SK-N-SH treated with all-trans-retinoic acid at 6 μM for 48 hours (cell line): ENCODE results near the gene HCN2.
A peak's percentile ranks its signal among the peaks of the same experiment; 100 is the strongest.
"Not testable (repeated sequence)": the region's sequence is repeated elsewhere in the genome, so short reads cannot be mapped to it uniquely, and the experiment has no call there.

Source experiments
- ATAC-seq: fragments of 200-7000 bp; cut with Tn5 transposase; 3 replicates; pipeline ENCODE4 v1.9.1; 2020; ENCODE audit warnings: mild to moderate bottlenecking, moderate library complexity
- BACH2 ChIP-seq: fragments of 250-450 bp; sonication (Bioruptor Pico); IDR thresholded peaks from 2 replicates; pipeline ENCODE4 v1.9.0; 2021; ENCODE audit warnings: mild to moderate bottlenecking, borderline replicate concordance
- CREB5 ChIP-seq: fragments of 250-450 bp; sonication (Bioruptor Pico); IDR thresholded peaks from 2 replicates; pipeline ENCODE4 v1.5.1; 2020; ENCODE audit warnings: low read depth, mild to moderate bottlenecking, moderate library complexity
- CSDC2 ChIP-seq: fragments of 250-450 bp; sonication (Bioruptor Pico); IDR thresholded peaks from 2 replicates; pipeline ENCODE4 v1.5.0; 2020; ENCODE audit warnings: mild to moderate bottlenecking, moderate library complexity
- CSRNP3 ChIP-seq: fragments of 250-450 bp; sonication (Bioruptor Pico); IDR thresholded peaks from 2 replicates; pipeline ENCODE4 v1.5.1; 2021; ENCODE audit warnings: mild to moderate bottlenecking, moderate library complexity
- ESRRG ChIP-seq: fragments of 250-450 bp; sonication (Bioruptor Pico); IDR thresholded peaks from 2 replicates; pipeline ENCODE4 v1.6.1; 2021; ENCODE audit warnings: mild to moderate bottlenecking
- ISL1 ChIP-seq: fragments of 250-450 bp; sonication (Bioruptor Pico); IDR thresholded peaks from 2 replicates; pipeline ENCODE4 v2.1.2; 2022; ENCODE audit warnings: mild to moderate bottlenecking, moderate library complexity
- OSR1 ChIP-seq: fragments of 250-450 bp; sonication (Bioruptor Pico); IDR thresholded peaks from 2 replicates; pipeline ENCODE4 v1.8.0; 2022; ENCODE audit warnings: moderate library complexity, mild to moderate bottlenecking, inconsistent platforms
- PPARA ChIP-seq: fragments of 250-450 bp; sonication (Bioruptor Pico); IDR thresholded peaks from 2 replicates; pipeline ENCODE4 v1.5.0; 2020; ENCODE audit warnings: mild to moderate bottlenecking, borderline replicate concordance
- RARB ChIP-seq: fragments of 250-450 bp; sonication (Bioruptor Pico); IDR thresholded peaks from 2 replicates; pipeline ENCODE4 v1.8.0; 2021; ENCODE audit warnings: mild to moderate bottlenecking, moderate library complexity
- SNAI2 ChIP-seq: fragments of 250-450 bp; sonication (Bioruptor Pico); IDR thresholded peaks from 2 replicates; pipeline ENCODE4 v1.5.0; 2020; ENCODE audit warnings: mild to moderate bottlenecking, moderate library complexity
- TCF4 ChIP-seq: fragments of 250-450 bp; sonication (Bioruptor Pico); IDR thresholded peaks from 2 replicates; pipeline ENCODE4 v1.8.0; 2021; ENCODE audit warnings: mild to moderate bottlenecking, moderate library complexity, borderline replicate concordance
- TOX ChIP-seq: fragments of 250-450 bp; sonication (Bioruptor Pico); IDR thresholded peaks from 2 replicates; pipeline ENCODE4 v1.8.0; 2021; ENCODE audit warnings: mild to moderate bottlenecking, moderate library complexity, borderline replicate concordance
- TSHZ2 ChIP-seq: fragments of 250-450 bp; sonication (Bioruptor Pico); IDR thresholded peaks from 2 replicates; pipeline ENCODE4 v1.5.0; 2020; ENCODE audit warnings: mild to moderate bottlenecking, moderate library complexity
- ZFP30 ChIP-seq: fragments of 450-650 bp; formaldehyde crosslinking; IDR thresholded peaks from 2 replicates; pipeline ENCODE4 v1.5.0; 2022; ENCODE audit warnings: mild to moderate bottlenecking, moderate library complexity
- ZNF565 ChIP-seq: fragments of 450-650 bp; formaldehyde crosslinking; conservative IDR thresholded peaks from 2 replicates; pipeline ENCODE4 v1.5.0; 2020; ENCODE audit warnings: low read depth, mild to moderate bottlenecking, moderate library complexity
- ZNF70 ChIP-seq: fragments of 450-650 bp; formaldehyde crosslinking; IDR thresholded peaks from 2 replicates; pipeline ENCODE4 v1.5.0; 2020; ENCODE audit warnings: mild to moderate bottlenecking, moderate library complexity
- ZNF8 ChIP-seq: fragments of 450-650 bp; formaldehyde crosslinking; IDR thresholded peaks from 2 replicates; pipeline ENCODE4 v1.5.0; 2020; ENCODE audit warnings: mild to moderate bottlenecking, moderate library complexity
- TF ChIP-seq, protein P1 (sequence below): fragments of 250-450 bp; sonication (Bioruptor Pico); IDR thresholded peaks from 2 replicates; pipeline ENCODE4 v1.8.0; 2020; ENCODE audit warnings: mild to moderate bottlenecking, moderate library complexity, borderline replicate concordance
- TF ChIP-seq, protein P2 (sequence below): fragments of 250-450 bp; sonication (Bioruptor Pico); IDR thresholded peaks from 2 replicates; pipeline ENCODE4 v1.8.0; 2021; ENCODE audit warnings: low read depth, mild to moderate bottlenecking, moderate library complexity, borderline replicate concordance

Gene HCN2

DNA sequence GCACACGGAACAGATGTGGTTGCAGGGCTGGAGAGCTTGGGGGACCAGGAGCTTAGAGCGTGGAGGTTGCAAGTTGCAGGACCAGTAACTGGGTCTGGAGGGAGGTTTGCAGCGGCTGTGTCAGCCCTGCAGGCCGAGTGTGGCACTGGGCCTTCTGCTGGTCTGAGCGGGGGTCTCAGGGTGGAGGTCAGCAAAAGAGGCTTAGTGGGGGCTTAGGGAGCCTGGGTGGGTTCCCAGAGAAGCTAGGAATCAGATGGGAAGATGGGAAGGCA is 5.8 kb upstream of the HCN2 start:
- no peak for TF ChIP-seq PPARA (CRISPR knock-in tag)
- no peak for TF ChIP-seq TCF4
- no peak for TF ChIP-seq CREB5 (CRISPR knock-in tag)
- no peak for TF ChIP-seq TOX
- no peak for TF ChIP-seq ZNF70 (CRISPR knock-in tag)
- TF ChIP-seq, protein P1, sequence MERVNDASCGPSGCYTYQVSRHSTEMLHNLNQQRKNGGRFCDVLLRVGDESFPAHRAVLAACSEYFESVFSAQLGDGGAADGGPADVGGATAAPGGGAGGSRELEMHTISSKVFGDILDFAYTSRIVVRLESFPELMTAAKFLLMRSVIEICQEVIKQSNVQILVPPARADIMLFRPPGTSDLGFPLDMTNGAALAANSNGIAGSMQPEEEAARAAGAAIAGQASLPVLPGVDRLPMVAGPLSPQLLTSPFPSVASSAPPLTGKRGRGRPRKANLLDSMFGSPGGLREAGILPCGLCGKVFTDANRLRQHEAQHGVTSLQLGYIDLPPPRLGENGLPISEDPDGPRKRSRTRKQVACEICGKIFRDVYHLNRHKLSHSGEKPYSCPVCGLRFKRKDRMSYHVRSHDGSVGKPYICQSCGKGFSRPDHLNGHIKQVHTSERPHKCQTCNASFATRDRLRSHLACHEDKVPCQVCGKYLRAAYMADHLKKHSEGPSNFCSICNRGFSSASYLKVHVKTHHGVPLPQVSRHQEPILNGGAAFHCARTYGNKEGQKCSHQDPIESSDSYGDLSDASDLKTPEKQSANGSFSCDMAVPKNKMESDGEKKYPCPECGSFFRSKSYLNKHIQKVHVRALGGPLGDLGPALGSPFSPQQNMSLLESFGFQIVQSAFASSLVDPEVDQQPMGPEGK (CRISPR knock-in tag): no peak
- TF ChIP-seq RARB (CRISPR knock-in tag): no peak
- TF ChIP-seq ESRRG (CRISPR knock-in tag): no peak
- no peak for TF ChIP-seq ZFP30 (CRISPR knock-in tag)
- TF ChIP-seq ZNF565 (CRISPR knock-in tag): no peak
- TF ChIP-seq, protein P2, sequence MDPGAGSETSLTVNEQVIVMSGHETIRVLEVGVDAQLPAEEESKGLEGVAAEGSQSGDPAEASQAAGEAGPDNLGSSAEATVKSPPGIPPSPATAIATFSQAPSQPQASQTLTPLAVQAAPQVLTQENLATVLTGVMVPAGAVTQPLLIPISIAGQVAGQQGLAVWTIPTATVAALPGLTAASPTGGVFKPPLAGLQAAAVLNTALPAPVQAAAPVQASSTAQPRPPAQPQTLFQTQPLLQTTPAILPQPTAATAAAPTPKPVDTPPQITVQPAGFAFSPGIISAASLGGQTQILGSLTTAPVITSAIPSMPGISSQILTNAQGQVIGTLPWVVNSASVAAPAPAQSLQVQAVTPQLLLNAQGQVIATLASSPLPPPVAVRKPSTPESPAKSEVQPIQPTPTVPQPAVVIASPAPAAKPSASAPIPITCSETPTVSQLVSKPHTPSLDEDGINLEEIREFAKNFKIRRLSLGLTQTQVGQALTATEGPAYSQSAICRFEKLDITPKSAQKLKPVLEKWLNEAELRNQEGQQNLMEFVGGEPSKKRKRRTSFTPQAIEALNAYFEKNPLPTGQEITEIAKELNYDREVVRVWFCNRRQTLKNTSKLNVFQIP (CRISPR knock-in tag): no peak
- no peak for TF ChIP-seq BACH2 (CRISPR knock-in tag)
- TF ChIP-seq CSDC2: no peak
- TF ChIP-seq SNAI2: no peak
- no peak for TF ChIP-seq TSHZ2 (CRISPR knock-in tag)
- TF ChIP-seq ISL1 (CRISPR knock-in tag): no peak
- TF ChIP-seq OSR1: no peak
- no peak for TF ChIP-seq CSRNP3 (CRISPR knock-in tag)
- no peak for TF ChIP-seq ZNF8 (CRISPR knock-in tag)
- no peak for ATAC-seq

- ATAC-seq: peak; percentile 68
- TF ChIP-seq, protein P1 (CRISPR knock-in tag): 0 out of 2 replicates have a peak, but pooled peaks have one; percentile 44
- no peak for TF ChIP-seq BACH2 (CRISPR knock-in tag)
These were observed 5.3 kb upstream of the HCN2 start for GRCh38 chr19:584240-585001.

GRCh38 chr19:585146-585545 is 4.5 kb upstream of the HCN2 start:
- ATAC-seq: not testable (repeated sequence)
